ENCODE results near the gene ZBTB4.

DNA sequence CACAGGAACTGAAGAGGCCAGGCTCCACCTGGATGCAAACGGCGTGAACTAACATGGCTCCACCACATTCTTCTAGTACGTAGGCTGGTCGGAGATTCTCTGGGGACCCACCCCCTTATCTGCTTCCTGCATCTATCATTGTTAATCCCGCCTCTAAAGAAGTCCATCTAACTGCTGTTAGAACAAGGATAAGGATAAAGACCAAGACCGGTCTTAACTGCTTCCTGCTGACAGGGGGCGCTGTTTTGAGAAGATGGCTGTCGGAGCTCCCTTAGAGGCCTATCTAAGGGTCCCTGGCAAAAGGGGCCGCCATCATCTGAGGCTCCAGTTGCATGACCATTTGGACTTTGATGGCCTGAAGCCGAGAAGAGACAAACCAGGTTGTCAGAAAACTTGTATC, 43.6 kb upstream of the ZBTB4 start:
- TF ChIP-seq, protein P1, sequence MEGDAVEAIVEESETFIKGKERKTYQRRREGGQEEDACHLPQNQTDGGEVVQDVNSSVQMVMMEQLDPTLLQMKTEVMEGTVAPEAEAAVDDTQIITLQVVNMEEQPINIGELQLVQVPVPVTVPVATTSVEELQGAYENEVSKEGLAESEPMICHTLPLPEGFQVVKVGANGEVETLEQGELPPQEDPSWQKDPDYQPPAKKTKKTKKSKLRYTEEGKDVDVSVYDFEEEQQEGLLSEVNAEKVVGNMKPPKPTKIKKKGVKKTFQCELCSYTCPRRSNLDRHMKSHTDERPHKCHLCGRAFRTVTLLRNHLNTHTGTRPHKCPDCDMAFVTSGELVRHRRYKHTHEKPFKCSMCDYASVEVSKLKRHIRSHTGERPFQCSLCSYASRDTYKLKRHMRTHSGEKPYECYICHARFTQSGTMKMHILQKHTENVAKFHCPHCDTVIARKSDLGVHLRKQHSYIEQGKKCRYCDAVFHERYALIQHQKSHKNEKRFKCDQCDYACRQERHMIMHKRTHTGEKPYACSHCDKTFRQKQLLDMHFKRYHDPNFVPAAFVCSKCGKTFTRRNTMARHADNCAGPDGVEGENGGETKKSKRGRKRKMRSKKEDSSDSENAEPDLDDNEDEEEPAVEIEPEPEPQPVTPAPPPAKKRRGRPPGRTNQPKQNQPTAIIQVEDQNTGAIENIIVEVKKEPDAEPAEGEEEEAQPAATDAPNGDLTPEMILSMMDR (conservative IDR thresholded peaks at IDR 0.05; ENCODE audit: low read depth in 2 of 2), result peak; percentile 79 to 90
- TF ChIP-seq EZH2 (IDR thresholded peaks at IDR 0.05; ENCODE audit: low read depth, unreplicated experiment), result no peak
- TF ChIP-seq POLR2AphosphoS5 (IDR thresholded peaks at IDR 0.05; ENCODE audit: low read depth), result no peak
- TF ChIP-seq STAT1 (IDR thresholded peaks at IDR 0.05; ENCODE audit: unreplicated experiment), result no peak
- TF ChIP-seq, protein P2, sequence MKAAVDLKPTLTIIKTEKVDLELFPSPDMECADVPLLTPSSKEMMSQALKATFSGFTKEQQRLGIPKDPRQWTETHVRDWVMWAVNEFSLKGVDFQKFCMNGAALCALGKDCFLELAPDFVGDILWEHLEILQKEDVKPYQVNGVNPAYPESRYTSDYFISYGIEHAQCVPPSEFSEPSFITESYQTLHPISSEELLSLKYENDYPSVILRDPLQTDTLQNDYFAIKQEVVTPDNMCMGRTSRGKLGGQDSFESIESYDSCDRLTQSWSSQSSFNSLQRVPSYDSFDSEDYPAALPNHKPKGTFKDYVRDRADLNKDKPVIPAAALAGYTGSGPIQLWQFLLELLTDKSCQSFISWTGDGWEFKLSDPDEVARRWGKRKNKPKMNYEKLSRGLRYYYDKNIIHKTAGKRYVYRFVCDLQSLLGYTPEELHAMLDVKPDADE (IDR thresholded peaks at IDR 0.05), result no peak
- TF ChIP-seq, protein P3, sequence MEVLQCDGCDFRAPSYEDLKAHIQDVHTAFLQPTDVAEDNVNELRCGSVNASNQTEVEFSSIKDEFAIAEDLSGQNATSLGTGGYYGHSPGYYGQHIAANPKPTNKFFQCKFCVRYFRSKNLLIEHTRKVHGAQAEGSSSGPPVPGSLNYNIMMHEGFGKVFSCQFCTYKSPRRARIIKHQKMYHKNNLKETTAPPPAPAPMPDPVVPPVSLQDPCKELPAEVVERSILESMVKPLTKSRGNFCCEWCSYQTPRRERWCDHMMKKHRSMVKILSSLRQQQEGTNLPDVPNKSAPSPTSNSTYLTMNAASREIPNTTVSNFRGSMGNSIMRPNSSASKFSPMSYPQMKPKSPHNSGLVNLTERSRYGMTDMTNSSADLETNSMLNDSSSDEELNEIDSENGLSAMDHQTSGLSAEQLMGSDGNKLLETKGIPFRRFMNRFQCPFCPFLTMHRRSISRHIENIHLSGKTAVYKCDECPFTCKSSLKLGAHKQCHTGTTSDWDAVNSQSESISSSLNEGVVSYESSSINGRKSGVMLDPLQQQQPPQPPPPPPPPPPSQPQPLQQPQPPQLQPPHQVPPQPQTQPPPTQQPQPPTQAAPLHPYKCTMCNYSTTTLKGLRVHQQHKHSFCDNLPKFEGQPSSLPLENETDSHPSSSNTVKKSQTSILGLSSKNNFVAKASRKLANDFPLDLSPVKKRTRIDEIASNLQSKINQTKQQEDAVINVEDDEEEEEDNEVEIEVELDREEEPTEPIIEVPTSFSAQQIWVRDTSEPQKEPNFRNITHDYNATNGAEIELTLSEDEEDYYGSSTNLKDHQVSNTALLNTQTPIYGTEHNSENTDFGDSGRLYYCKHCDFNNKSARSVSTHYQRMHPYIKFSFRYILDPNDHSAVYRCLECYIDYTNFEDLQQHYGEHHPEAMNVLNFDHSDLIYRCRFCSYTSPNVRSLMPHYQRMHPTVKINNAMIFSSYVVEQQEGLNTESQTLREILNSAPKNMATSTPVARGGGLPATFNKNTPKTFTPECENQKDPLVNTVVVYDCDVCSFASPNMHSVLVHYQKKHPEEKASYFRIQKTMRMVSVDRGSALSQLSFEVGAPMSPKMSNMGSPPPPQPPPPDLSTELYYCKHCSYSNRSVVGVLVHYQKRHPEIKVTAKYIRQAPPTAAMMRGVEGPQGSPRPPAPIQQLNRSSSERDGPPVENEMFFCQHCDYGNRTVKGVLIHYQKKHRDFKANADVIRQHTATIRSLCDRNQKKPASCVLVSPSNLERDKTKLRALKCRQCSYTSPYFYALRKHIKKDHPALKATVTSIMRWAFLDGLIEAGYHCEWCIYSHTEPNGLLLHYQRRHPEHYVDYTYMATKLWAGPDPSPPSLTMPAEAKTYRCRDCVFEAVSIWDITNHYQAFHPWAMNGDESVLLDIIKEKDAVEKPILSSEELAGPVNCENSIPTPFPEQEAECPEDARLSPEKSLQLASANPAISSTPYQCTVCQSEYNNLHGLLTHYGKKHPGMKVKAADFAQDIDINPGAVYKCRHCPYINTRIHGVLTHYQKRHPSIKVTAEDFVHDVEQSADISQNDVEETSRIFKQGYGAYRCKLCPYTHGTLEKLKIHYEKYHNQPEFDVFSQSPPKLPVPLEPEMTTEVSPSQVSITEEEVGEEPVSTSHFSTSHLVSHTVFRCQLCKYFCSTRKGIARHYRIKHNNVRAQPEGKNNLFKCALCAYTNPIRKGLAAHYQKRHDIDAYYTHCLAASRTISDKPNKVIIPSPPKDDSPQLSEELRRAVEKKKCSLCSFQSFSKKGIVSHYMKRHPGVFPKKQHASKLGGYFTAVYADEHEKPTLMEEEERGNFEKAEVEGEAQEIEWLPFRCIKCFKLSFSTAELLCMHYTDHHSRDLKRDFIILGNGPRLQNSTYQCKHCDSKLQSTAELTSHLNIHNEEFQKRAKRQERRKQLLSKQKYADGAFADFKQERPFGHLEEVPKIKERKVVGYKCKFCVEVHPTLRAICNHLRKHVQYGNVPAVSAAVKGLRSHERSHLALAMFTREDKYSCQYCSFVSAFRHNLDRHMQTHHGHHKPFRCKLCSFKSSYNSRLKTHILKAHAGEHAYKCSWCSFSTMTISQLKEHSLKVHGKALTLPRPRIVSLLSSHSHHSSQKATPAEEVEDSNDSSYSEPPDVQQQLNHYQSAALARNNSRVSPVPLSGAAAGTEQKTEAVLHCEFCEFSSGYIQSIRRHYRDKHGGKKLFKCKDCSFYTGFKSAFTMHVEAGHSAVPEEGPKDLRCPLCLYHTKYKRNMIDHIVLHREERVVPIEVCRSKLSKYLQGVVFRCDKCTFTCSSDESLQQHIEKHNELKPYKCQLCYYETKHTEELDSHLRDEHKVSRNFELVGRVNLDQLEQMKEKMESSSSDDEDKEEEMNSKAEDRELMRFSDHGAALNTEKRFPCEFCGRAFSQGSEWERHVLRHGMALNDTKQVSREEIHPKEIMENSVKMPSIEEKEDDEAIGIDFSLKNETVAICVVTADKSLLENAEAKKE (CRISPR knock-in tag; IDR thresholded peaks at IDR 0.05), result no peak
- TF ChIP-seq, protein P4, sequence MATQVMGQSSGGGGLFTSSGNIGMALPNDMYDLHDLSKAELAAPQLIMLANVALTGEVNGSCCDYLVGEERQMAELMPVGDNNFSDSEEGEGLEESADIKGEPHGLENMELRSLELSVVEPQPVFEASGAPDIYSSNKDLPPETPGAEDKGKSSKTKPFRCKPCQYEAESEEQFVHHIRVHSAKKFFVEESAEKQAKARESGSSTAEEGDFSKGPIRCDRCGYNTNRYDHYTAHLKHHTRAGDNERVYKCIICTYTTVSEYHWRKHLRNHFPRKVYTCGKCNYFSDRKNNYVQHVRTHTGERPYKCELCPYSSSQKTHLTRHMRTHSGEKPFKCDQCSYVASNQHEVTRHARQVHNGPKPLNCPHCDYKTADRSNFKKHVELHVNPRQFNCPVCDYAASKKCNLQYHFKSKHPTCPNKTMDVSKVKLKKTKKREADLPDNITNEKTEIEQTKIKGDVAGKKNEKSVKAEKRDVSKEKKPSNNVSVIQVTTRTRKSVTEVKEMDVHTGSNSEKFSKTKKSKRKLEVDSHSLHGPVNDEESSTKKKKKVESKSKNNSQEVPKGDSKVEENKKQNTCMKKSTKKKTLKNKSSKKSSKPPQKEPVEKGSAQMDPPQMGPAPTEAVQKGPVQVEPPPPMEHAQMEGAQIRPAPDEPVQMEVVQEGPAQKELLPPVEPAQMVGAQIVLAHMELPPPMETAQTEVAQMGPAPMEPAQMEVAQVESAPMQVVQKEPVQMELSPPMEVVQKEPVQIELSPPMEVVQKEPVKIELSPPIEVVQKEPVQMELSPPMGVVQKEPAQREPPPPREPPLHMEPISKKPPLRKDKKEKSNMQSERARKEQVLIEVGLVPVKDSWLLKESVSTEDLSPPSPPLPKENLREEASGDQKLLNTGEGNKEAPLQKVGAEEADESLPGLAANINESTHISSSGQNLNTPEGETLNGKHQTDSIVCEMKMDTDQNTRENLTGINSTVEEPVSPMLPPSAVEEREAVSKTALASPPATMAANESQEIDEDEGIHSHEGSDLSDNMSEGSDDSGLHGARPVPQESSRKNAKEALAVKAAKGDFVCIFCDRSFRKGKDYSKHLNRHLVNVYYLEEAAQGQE (IDR thresholded peaks at IDR 0.05; ENCODE audit: unreplicated experiment), result no peak
- TF ChIP-seq JUNB (IDR thresholded peaks at IDR 0.05; ENCODE audit: unreplicated experiment), result no peak
